SK-N-SH treated with all-trans-retinoic acid at 6 μM for 48 hours (cell line): ENCODE measurements around the gene LIPN.

Source experiments
- ATAC-seq: fragments of 200-7000 bp; cut with Tn5 transposase; 3 replicates; pipeline ENCODE4 v1.9.1; 2020; ENCODE audit warnings: mild to moderate bottlenecking, moderate library complexity
- BACH2 ChIP-seq: fragments of 250-450 bp; sonication (Bioruptor Pico); IDR thresholded peaks from 2 replicates; pipeline ENCODE4 v1.9.0; 2021; ENCODE audit warnings: mild to moderate bottlenecking, borderline replicate concordance
- CREB5 ChIP-seq: fragments of 250-450 bp; sonication (Bioruptor Pico); IDR thresholded peaks from 2 replicates; pipeline ENCODE4 v1.5.1; 2020; ENCODE audit warnings: low read depth, mild to moderate bottlenecking, moderate library complexity
- CSDC2 ChIP-seq: fragments of 250-450 bp; sonication (Bioruptor Pico); IDR thresholded peaks from 2 replicates; pipeline ENCODE4 v1.5.0; 2020; ENCODE audit warnings: mild to moderate bottlenecking, moderate library complexity
- ESRRG ChIP-seq: fragments of 250-450 bp; sonication (Bioruptor Pico); IDR thresholded peaks from 2 replicates; pipeline ENCODE4 v1.6.1; 2021; ENCODE audit warnings: mild to moderate bottlenecking
- GLIS3 ChIP-seq: fragments of 250-450 bp; sonication (Bioruptor Pico); IDR thresholded peaks from 2 replicates; pipeline ENCODE4 v1.5.0; 2020; ENCODE audit warnings: mild to moderate bottlenecking, moderate library complexity
- ISL1 ChIP-seq: fragments of 250-450 bp; sonication (Bioruptor Pico); IDR thresholded peaks from 2 replicates; pipeline ENCODE4 v2.1.2; 2022; ENCODE audit warnings: mild to moderate bottlenecking, moderate library complexity
- OSR1 ChIP-seq: fragments of 250-450 bp; sonication (Bioruptor Pico); IDR thresholded peaks from 2 replicates; pipeline ENCODE4 v1.8.0; 2022; ENCODE audit warnings: moderate library complexity, mild to moderate bottlenecking, inconsistent platforms
- PATZ1 ChIP-seq: fragments of 250-450 bp; sonication (Bioruptor Pico); IDR thresholded peaks from 2 replicates; pipeline ENCODE4 v1.8.0; 2020; ENCODE audit warnings: mild to moderate bottlenecking, moderate library complexity, borderline replicate concordance
- POU6F1 ChIP-seq: fragments of 250-450 bp; sonication (Bioruptor Pico); IDR thresholded peaks from 2 replicates; pipeline ENCODE4 v1.8.0; 2021; ENCODE audit warnings: low read depth, mild to moderate bottlenecking, moderate library complexity, borderline replicate concordance
- RARB ChIP-seq: fragments of 250-450 bp; sonication (Bioruptor Pico); IDR thresholded peaks from 2 replicates; pipeline ENCODE4 v1.8.0; 2021; ENCODE audit warnings: mild to moderate bottlenecking, moderate library complexity
- SNAI2 ChIP-seq: fragments of 250-450 bp; sonication (Bioruptor Pico); IDR thresholded peaks from 2 replicates; pipeline ENCODE4 v1.5.0; 2020; ENCODE audit warnings: mild to moderate bottlenecking, moderate library complexity
- TCF4 ChIP-seq: fragments of 250-450 bp; sonication (Bioruptor Pico); IDR thresholded peaks from 2 replicates; pipeline ENCODE4 v1.8.0; 2021; ENCODE audit warnings: mild to moderate bottlenecking, moderate library complexity, borderline replicate concordance
- TOX ChIP-seq: fragments of 250-450 bp; sonication (Bioruptor Pico); IDR thresholded peaks from 2 replicates; pipeline ENCODE4 v1.8.0; 2021; ENCODE audit warnings: mild to moderate bottlenecking, moderate library complexity, borderline replicate concordance
- TSHZ2 ChIP-seq: fragments of 250-450 bp; sonication (Bioruptor Pico); IDR thresholded peaks from 2 replicates; pipeline ENCODE4 v1.5.0; 2020; ENCODE audit warnings: mild to moderate bottlenecking, moderate library complexity
- ZC3H10 ChIP-seq: fragments of 250-450 bp; sonication (Bioruptor Pico); IDR thresholded peaks from 2 replicates; pipeline ENCODE4 v1.5.1; 2021; ENCODE audit warnings: mild to moderate bottlenecking, moderate library complexity
- ZFP3 ChIP-seq: fragments of 250-450 bp; sonication (Bioruptor Pico); IDR thresholded peaks from 2 replicates; pipeline ENCODE4 v1.5.0; 2020; ENCODE audit warnings: mild to moderate bottlenecking, moderate library complexity
- ZFP30 ChIP-seq: fragments of 450-650 bp; formaldehyde crosslinking; IDR thresholded peaks from 2 replicates; pipeline ENCODE4 v1.5.0; 2022; ENCODE audit warnings: mild to moderate bottlenecking, moderate library complexity
- ZNF565 ChIP-seq: fragments of 450-650 bp; formaldehyde crosslinking; conservative IDR thresholded peaks from 2 replicates; pipeline ENCODE4 v1.5.0; 2020; ENCODE audit warnings: low read depth, mild to moderate bottlenecking, moderate library complexity
- ZNF70 ChIP-seq: fragments of 450-650 bp; formaldehyde crosslinking; IDR thresholded peaks from 2 replicates; pipeline ENCODE4 v1.5.0; 2020; ENCODE audit warnings: mild to moderate bottlenecking, moderate library complexity

The LIPN gene

GRCh38 chr10:88744002-88744401 lies 15.8 kb upstream of the LIPN start (continued):
- no peak for TF ChIP-seq POU6F1

GRCh38 chr10:88745633-88746032 lies 14.2 kb upstream of the LIPN start:
- TF ChIP-seq CREB5 (CRISPR knock-in tag) (no peak), ESRRG (CRISPR knock-in tag) (no peak), PATZ1 (CRISPR knock-in tag) (no peak), GLIS3 (CRISPR knock-in tag) (no peak)
- TF ChIP-seq, all 23 proteins: peak for 0
- ATAC-seq, result no peak

GRCh38 chr10:88754287-88754686 lies 5.5 kb upstream of the LIPN start:
- TF ChIP-seq ZNF70 (CRISPR knock-in tag) (peak; percentile 82), TOX (CRISPR knock-in tag) (peak; percentile 70; the same call in 1 of the 2 replicates), TCF4 (CRISPR knock-in tag) (peak; percentile 65; the same call in 1 of the 2 replicates), BACH2 (CRISPR knock-in tag) (no peak), ISL1 (peak; percentile 72)
- ATAC-seq, result peak; percentile 98

GRCh38 chr10:88755753-88756152 lies 4.1 kb upstream of the LIPN start:
- no peak for ATAC-seq
- TF ChIP-seq CREB5 (CRISPR knock-in tag) (no peak), TOX (CRISPR knock-in tag) (no peak), ZC3H10 (CRISPR knock-in tag) (no peak), BACH2 (CRISPR knock-in tag) (no peak), TSHZ2 (CRISPR knock-in tag) (no peak), CSDC2 (CRISPR knock-in tag) (no peak), ESRRG (CRISPR knock-in tag) (no peak)
- TF ChIP-seq, all 23 proteins: peak for 0

- TF ChIP-seq OSR1 (CRISPR knock-in tag) (no peak), ZFP3 (CRISPR knock-in tag) (no peak)
- ATAC-seq, result no peak
Measured at GRCh38 chr10:88756660-88757059, 3.2 kb upstream of the LIPN start.

GRCh38 chr10:88762906-88763305 lies 3.1 kb downstream of the LIPN start:
- TF ChIP-seq CREB5 (CRISPR knock-in tag), result no peak
- no peak for TF ChIP-seq RARB
- no peak for TF ChIP-seq ESRRG (CRISPR knock-in tag)
- no peak for TF ChIP-seq ZFP30 (CRISPR knock-in tag)
- TF ChIP-seq ZNF70 (CRISPR knock-in tag), result no peak
- no peak for TF ChIP-seq POU6F1
- no peak for TF ChIP-seq PATZ1 (CRISPR knock-in tag)
- no peak for TF ChIP-seq SNAI2 (CRISPR knock-in tag)
- no peak for TF ChIP-seq ZNF565 (CRISPR knock-in tag)
- TF ChIP-seq, all 23 proteins: peak for 0
- no peak for ATAC-seq
